ENCODE measurements around the gene AGAP2.

- TF ChIP-seq CTCF (IDR thresholded peaks at IDR 0.05) (no peak), POLR2A (IDR thresholded peaks at IDR 0.05) (no peak)
Measured at GRCh38 chr12:57674691-57675090, 63.9 kb downstream of the AGAP2 start.
